ENCODE data around the gene CHRNE.
A peak's percentile ranks its signal among the peaks of the same experiment; 100 is the strongest.

Gene CHRNE

DNA sequence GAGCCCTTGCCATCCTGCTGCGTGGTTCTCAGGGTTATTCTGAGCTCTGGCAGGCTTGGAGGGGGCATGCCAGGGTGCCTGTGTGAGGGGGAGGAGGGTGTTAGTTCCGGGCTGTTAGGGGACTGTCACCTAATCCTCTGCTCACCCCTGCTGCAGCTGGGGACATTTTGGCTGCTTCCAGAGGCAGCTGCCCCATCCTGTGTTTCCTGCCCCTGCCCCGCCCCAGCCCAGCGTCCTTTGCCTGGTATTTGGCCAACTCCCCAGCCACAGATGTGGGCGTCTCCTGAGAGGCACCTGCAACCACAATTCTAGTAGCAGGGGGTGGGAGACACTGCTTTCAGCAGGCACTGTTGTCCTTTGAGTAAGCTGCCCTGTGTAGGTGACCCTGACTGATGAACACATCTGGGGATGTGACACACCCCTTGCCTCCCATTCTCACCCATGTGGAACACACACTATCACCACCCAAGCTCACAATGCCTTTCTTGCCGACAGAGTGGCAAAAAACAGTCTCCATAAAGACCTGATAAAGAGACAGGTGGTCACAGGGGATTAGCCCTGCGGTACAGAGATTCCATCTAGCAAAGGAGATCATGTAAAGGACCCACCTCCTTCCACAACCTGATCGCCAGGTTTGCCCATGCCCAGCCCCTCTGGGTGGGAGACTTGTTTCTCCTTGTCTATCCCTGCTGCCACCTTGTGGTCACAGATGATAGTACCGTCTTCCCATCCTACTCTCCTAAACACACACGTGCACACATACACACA, at the start of gene CHRNE:
Gene CHRNE, minus strand, starts transcription at position 48 of the 768 bp plus-strand sequence. Its CDS starts 35 bp downstream, at position 13.
- H3K27ac ChIP-seq = peak within 1 kb of the TSS; percentile 95
- no peaks in the 10 kb centered on the region for H3K9me3 ChIP-seq
- H3K4me3 ChIP-seq (ENCODE audit: low read depth in 1 of 2, low read length in 1 of 2) = peak within 1 kb of the TSS; percentile 63 to 86
- H3K4me1 ChIP-seq (ENCODE audit: control insufficient read depth in 1 of 2, insufficient read depth in 1 of 2, low read depth in 1 of 2, low read length in 1 of 2) = peaks cover 37 to 49% of the 10 kb centered on the region in 2 experiments
- TF ChIP-seq, protein P1, sequence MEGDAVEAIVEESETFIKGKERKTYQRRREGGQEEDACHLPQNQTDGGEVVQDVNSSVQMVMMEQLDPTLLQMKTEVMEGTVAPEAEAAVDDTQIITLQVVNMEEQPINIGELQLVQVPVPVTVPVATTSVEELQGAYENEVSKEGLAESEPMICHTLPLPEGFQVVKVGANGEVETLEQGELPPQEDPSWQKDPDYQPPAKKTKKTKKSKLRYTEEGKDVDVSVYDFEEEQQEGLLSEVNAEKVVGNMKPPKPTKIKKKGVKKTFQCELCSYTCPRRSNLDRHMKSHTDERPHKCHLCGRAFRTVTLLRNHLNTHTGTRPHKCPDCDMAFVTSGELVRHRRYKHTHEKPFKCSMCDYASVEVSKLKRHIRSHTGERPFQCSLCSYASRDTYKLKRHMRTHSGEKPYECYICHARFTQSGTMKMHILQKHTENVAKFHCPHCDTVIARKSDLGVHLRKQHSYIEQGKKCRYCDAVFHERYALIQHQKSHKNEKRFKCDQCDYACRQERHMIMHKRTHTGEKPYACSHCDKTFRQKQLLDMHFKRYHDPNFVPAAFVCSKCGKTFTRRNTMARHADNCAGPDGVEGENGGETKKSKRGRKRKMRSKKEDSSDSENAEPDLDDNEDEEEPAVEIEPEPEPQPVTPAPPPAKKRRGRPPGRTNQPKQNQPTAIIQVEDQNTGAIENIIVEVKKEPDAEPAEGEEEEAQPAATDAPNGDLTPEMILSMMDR (IDR thresholded peaks at IDR 0.05) = peak; percentile 82
- H3K27me3 ChIP-seq = peaks cover 74% of the 10 kb centered on the region
- no peaks in the 10 kb centered on the region for H3K36me3 ChIP-seq

- H3K4me1 ChIP-seq (ENCODE audit: control insufficient read depth in 1 of 2, insufficient read depth in 1 of 2, low read depth in 1 of 2, low read length in 1 of 2) = peaks cover 32 to 48% of the 10 kb centered on the region in 2 experiments
- H3K4me3 ChIP-seq (ENCODE audit: low read depth in 1 of 2, low read length in 1 of 2) = no peak overlapping the region
Measured at GRCh38 chr17:4951486-4951885, 48.6 kb upstream of the CHRNE start.

DNA sequence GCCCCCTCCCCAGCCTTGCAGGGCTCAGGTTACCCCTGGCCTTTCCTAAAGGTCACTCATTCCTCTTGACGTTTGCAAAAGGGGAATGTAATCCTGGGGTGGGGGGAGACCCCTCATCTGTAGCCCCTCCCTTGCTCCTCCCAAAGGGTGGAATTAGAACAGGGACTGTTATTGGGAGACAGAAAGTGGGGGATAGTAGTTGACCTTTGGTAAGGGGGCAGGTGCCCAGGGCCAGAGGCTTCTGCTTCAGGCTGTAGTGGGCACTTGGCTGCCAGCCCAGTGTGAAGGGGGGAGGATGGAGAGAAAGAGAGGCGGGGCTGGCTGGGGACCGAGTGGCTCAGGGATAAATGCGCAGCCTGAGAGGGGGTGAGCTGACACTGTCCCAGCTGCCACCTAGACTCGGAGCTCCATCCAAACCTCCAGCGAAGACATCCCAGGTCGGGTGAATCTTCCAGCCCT, 47.9 kb upstream of the CHRNE start, which contains the start of gene ENO3:
Gene ENO3, plus strand, starts transcription at position 374 of the 459 bp plus-strand sequence. CDS start 711 bp downstream, outside the sequence.
- H3K4me1 ChIP-seq (ENCODE audit: control insufficient read depth in 1 of 2, insufficient read depth in 1 of 2, low read depth in 1 of 2, low read length in 1 of 2) = peaks cover 39 to 51% of the 10 kb centered on the region in 2 experiments
- peaks cover 11% of the 10 kb centered on the region for H3K36me3 ChIP-seq
- H3K27ac ChIP-seq = peak within 1 kb of the TSS; percentile 96
- H3K27me3 ChIP-seq = no peaks in the 10 kb centered on the region
- TF ChIP-seq, protein P1 (IDR thresholded peaks at IDR 0.05) = no peak
- H3K9me3 ChIP-seq = no peaks in the 10 kb centered on the region
- peak within 1 kb of the TSS; percentile 99 for H3K4me3 ChIP-seq (ENCODE audit: low read depth in 1 of 2, low read length in 1 of 2)

More at GRCh38 chr17:4951486-4951885, 48.6 kb upstream of the CHRNE start:
- Histone ChIP-seq H3K27ac (peak overlapping the region; percentile 96), H3K27me3 (no peaks in the 10 kb centered on the region), H3K36me3 (peaks cover 4% of the 10 kb centered on the region), H3K9me3 (no peaks in the 10 kb centered on the region)
- TF ChIP-seq, protein P1 (IDR thresholded peaks at IDR 0.05) = no peak

- peaks cover 45 to 56% of the 10 kb centered on the region in 2 experiments for H3K4me1 ChIP-seq (ENCODE audit: control insufficient read depth in 1 of 2, insufficient read depth in 1 of 2, low read depth in 1 of 2, low read length in 1 of 2)
- H3K27me3 ChIP-seq = no peaks in the 10 kb centered on the region
- peak overlapping the region; percentile 96 for H3K27ac ChIP-seq
- no peaks in the 10 kb centered on the region for H3K9me3 ChIP-seq
- peaks cover 17% of the 10 kb centered on the region for H3K36me3 ChIP-seq
- H3K4me3 ChIP-seq (ENCODE audit: low read depth in 1 of 2, low read length in 1 of 2) = peak overlapping the region; percentile 99
- TF ChIP-seq, protein P1 (IDR thresholded peaks at IDR 0.05) = no peak
Measured at GRCh38 chr17:4950075-4950745, 47.3 kb upstream of the CHRNE start.

DNA sequence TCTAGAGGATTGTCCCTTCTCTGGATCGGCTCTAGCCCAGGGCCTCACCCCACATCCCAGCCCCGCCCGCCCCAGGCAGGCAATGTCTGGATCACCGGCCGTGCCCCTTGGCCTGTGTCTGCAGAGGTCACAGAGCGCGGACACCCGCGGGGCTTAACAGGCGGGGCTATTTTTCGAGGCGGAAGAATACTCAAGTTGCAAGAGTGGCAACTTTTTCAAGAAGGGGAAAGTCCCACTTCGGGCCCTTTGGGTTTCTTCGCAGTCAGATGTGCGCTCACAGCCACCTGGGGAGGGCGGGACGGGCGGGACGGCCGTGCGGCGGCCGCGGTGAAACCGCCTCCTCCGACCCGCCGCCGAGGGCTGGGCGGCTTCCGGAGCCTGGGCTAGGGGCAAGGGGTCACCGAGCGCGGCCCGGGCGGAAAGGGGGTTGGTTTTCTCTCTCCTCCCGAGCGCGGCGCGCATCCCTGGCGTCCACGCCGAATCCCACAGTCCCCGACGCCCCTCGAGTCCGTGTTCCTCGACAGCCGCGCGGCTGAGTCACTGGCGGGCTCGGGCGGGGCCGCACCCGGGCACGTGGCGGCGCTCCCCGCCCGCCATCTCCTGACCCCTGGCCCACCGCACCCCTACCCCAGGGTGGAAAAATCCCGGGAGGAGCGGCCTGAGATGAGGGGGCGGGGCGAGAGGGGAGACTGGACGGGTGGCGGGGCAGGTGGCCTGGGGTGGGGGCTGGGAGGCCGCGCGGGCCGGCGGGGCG, 46.6 kb upstream of the CHRNE start:
- Histone ChIP-seq H3K36me3 (peaks cover 21% of the 10 kb centered on the region), H3K9me3 (no peaks in the 10 kb centered on the region), H3K4me1 (ENCODE audit: control insufficient read depth in 1 of 2, insufficient read depth in 1 of 2, low read depth in 1 of 2, low read length in 1 of 2) (peaks cover 52 to 63% of the 10 kb centered on the region in 2 experiments), H3K27ac (peak overlapping the region; percentile 96), H3K4me3 (ENCODE audit: low read depth in 1 of 2, low read length in 1 of 2) (peak overlapping the region; percentile 99), H3K27me3 (no peaks in the 10 kb centered on the region)
- TF ChIP-seq, protein P1 (IDR thresholded peaks at IDR 0.05) = no peak
